ENCODE results near the gene RFX4.

The RFX4 gene

GRCh38 chr12:106801830-106802533 lies 219.2 kb downstream of the RFX4 start:
- H3K4me1 ChIP-seq (ENCODE audit: insufficient read depth, low read length, poor library complexity, severe bottlenecking): no peaks in the 10 kb centered on the region
- no peaks in the 10 kb centered on the region for H3K27me3 ChIP-seq (ENCODE audit: insufficient read depth, low read length, poor library complexity, severe bottlenecking)
- no peaks in the 10 kb centered on the region for H3K79me2 ChIP-seq (ENCODE audit: insufficient read depth, low read length)
- H2AFZ ChIP-seq (ENCODE audit: low read length): no peak overlapping the region
- H4K20me1 ChIP-seq (ENCODE audit: insufficient read depth, low read length, poor library complexity, severe bottlenecking): no peaks in the 10 kb centered on the region
- H3F3A ChIP-seq (ENCODE audit: low read depth): no peaks in the 10 kb centered on the region
- H3K9me2 ChIP-seq (replicated peaks; ENCODE audit: low read depth, low read length): no peaks in the 10 kb centered on the region
- no peak overlapping the region for H3K9ac ChIP-seq (ENCODE audit: low read depth, low read length, poor library complexity, severe bottlenecking)
- H3K9me3 ChIP-seq (ENCODE audit: insufficient read depth, low read depth, low read length): no peaks in the 10 kb centered on the region
- H3K4me2 ChIP-seq (ENCODE audit: low read depth, low read length, poor library complexity, severe bottlenecking): no peak overlapping the region
- H3K4me3 ChIP-seq (ENCODE audit: low read length, poor library complexity, severe bottlenecking): no peak overlapping the region
- TF ChIP-seq, protein P1, sequence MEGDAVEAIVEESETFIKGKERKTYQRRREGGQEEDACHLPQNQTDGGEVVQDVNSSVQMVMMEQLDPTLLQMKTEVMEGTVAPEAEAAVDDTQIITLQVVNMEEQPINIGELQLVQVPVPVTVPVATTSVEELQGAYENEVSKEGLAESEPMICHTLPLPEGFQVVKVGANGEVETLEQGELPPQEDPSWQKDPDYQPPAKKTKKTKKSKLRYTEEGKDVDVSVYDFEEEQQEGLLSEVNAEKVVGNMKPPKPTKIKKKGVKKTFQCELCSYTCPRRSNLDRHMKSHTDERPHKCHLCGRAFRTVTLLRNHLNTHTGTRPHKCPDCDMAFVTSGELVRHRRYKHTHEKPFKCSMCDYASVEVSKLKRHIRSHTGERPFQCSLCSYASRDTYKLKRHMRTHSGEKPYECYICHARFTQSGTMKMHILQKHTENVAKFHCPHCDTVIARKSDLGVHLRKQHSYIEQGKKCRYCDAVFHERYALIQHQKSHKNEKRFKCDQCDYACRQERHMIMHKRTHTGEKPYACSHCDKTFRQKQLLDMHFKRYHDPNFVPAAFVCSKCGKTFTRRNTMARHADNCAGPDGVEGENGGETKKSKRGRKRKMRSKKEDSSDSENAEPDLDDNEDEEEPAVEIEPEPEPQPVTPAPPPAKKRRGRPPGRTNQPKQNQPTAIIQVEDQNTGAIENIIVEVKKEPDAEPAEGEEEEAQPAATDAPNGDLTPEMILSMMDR (conservative IDR thresholded peaks at IDR 0.05; ENCODE audit: low read length): no peak
- TF ChIP-seq EZH2phosphoT487 (IDR thresholded peaks at IDR 0.05; ENCODE audit: borderline replicate concordance): no peak
- H3K36me3 ChIP-seq (ENCODE audit: insufficient read depth, low read length): peaks cover 15% of the 10 kb centered on the region; the same call in 1 of the 2 replicates

DNA sequence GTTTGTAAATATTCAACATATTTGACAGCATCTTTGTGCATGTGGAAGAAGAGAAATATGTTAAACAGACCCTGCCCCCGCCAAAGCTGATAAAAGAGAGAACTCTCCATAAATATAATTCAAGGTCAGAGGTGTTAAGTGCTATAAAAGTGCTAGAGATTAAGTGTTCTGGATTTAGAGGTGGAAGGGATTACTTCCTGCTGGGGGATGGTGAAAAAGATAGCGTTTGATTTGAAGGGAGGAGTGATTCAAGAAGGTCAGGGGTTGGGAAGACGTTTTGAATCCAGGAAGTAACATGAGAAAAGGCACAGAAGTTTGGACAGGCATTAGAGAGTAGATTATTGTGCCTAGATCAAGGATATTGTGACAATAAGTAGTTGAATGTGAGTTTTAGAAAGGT lies 221.9 kb downstream of the RFX4 start:
- Histone ChIP-seq H3K9ac (ENCODE audit: low read depth, low read length, poor library complexity, severe bottlenecking) (no peak overlapping the region), H3F3A (ENCODE audit: low read depth) (no peaks in the 10 kb centered on the region), H3K4me3 (ENCODE audit: low read length, poor library complexity, severe bottlenecking) (no peak overlapping the region), H3K4me2 (ENCODE audit: low read depth, low read length, poor library complexity, severe bottlenecking) (no peak overlapping the region), H4K20me1 (ENCODE audit: insufficient read depth, low read length, poor library complexity, severe bottlenecking) (no peaks in the 10 kb centered on the region), H3K9me2 (replicated peaks; ENCODE audit: low read depth, low read length) (no peaks in the 10 kb centered on the region), H3K27me3 (ENCODE audit: insufficient read depth, low read length, poor library complexity, severe bottlenecking) (no peaks in the 10 kb centered on the region), H3K4me1 (ENCODE audit: insufficient read depth, low read length, poor library complexity, severe bottlenecking) (no peaks in the 10 kb centered on the region), H3K36me3 (ENCODE audit: insufficient read depth, low read length) (peaks cover 21% of the 10 kb centered on the region; the same call in 1 of the 2 replicates), H3K79me2 (ENCODE audit: insufficient read depth, low read length) (no peaks in the 10 kb centered on the region), H3K9me3 (ENCODE audit: insufficient read depth, low read depth, low read length) (no peaks in the 10 kb centered on the region), H2AFZ (ENCODE audit: low read length) (no peak overlapping the region)
- TF ChIP-seq, protein P1 (conservative IDR thresholded peaks at IDR 0.05; ENCODE audit: low read length): no peak
- TF ChIP-seq EZH2phosphoT487 (IDR thresholded peaks at IDR 0.05; ENCODE audit: borderline replicate concordance): no peak

All from Loucy (cell line).